Naive thymus-derived CD8-positive, alpha-beta T cell (primary cell): ENCODE results near the gene PLK3. TPM values are rescaled to one million over a fixed set of nuclear protein-coding genes. Genes with fewer than 3 reads are reported as not detected.
A peak's percentile ranks its signal among the peaks of the same experiment; 100 is the strongest.

Experiments
- ATAC-seq, 2 donors: fragments of 150-1000 bp; cut with Tn5 transposase in 1 of 2; sonication (Bioruptor Pico), chemical (Tn5 transposase) in 1 of 2; 1 replicate in 1 of 2; 2 replicates in 1 of 2; pipeline ENCODE4 v1.10.0; 2021; ENCODE audit warnings: mild to moderate bottlenecking in 2 of 2, moderate library complexity in 2 of 2
- POLR2A ChIA-PET: fragments of 350-600 bp; sonication (Branson Sonifier 250); formaldehyde crosslinking; loops from one replicate; lab custom pipeline; 2021; ENCODE audit warnings: antibody characterized with exemption; lab: Charles Lee
- DNase-seq, 10 donors: peaks; one replicate each; pipeline versions ENCODE4 v3.0.0 to v3.0.0-alpha.2; 2020 to 2022
- H3K27ac Mint-ChIP-seq, 10 donors: one replicate each; pipeline ENCODE4 v1.8.0; 2020 to 2022; ENCODE audit warnings: mild to moderate bottlenecking in 10 of 10, mixed read lengths in 10 of 10, moderate library complexity in 4 of 10, inconsistent platforms in 1 of 10
- H3K27me3 Mint-ChIP-seq, 5 donors: one replicate each; pipeline ENCODE4 v1.8.0; 2021 to 2022; ENCODE audit warnings: mixed read lengths in 5 of 5
- H3K36me3 Mint-ChIP-seq, 3 donors: one replicate each; pipeline ENCODE4 v1.8.0; 2020 to 2022; ENCODE audit warnings: mixed read lengths in 3 of 3, mild to moderate bottlenecking in 2 of 3, inconsistent platforms in 1 of 3
- H3K4me1 Mint-ChIP-seq, 4 donors: one replicate each; pipeline ENCODE4 v1.8.0; 2021 to 2022; ENCODE audit warnings: mixed read lengths in 4 of 4
- H3K4me3 Mint-ChIP-seq, 10 donors: one replicate each; pipeline ENCODE4 v1.8.0; 2020 to 2022; ENCODE audit warnings: mild to moderate bottlenecking in 10 of 10, mixed read lengths in 10 of 10, moderate library complexity in 6 of 10, inconsistent platforms in 1 of 10
- H3K9me3 Mint-ChIP-seq, 9 donors: one replicate each; pipeline ENCODE4 v1.8.0; 2020 to 2022; ENCODE audit warnings: mixed read lengths in 9 of 9, mild to moderate bottlenecking in 3 of 9, inconsistent platforms in 1 of 9, moderate library complexity in 1 of 9
- polyA plus RNA-seq, 3 donors: library from polyadenylated mRNA; unstranded; fragments of 300-500 nt; fragmentation: Illumina TruSeq; gene quantifications; one replicate each; pipeline ENCODE4 v1.2.3, GENCODE V29; 2021
- total RNA-seq, 8 experiments: library from RNA in 2 of 8; stranded (reverse) in 2 of 8; gene quantifications; one replicate each; pipeline ENCODE4 v1.2.3 and lab custom pipeline; 2021 to 2026

The PLK3 gene
- total and polyA plus RNA-seq, 5 experiments from 2014 or later = 14.3 to 140 (median 36.0) TPM

- no peaks in the 10 kb centered on the region for H3K27me3 Mint-ChIP-seq
Measured at GRCh38 chr1:44854970-44855369, 54.8 kb downstream of the PLK3 start.

More at GRCh38 chr1:44854970-44855369, 54.8 kb downstream of the PLK3 start:
- no peak overlapping the region for H3K4me3 Mint-ChIP-seq
- H3K36me3 Mint-ChIP-seq = peaks cover 3 to 62% (median 10%) of the 10 kb centered on the region in 3 donors
- DNase-seq (no peak), ATAC-seq (no peak)
- no peaks in the 10 kb centered on the region for H3K9me3 Mint-ChIP-seq
- POLR2A ChIA-PET = no interaction called here
- H3K27ac Mint-ChIP-seq = peak overlapping the region in 1 of 10 donors; percentile 43
- peaks cover 0 to 6% (median under 1%) of the 10 kb centered on the region in 4 donors for H3K4me1 Mint-ChIP-seq

Other genes with a start within 250 kb of the PLK3 start
- gene TMEM53, start 125.9 kb upstream of the PLK3 start, total RNA-seq = 1 to 10 TPM; 1.0 to 2.1 TPM
- 1 to 10 TPM; 4.6 to 5.9 (median 5.5) TPM for gene TMEM53, start 125.9 kb upstream of the PLK3 start, polyA plus RNA-seq
- 10 to 100 TPM; 70.4 to 79.0 TPM for gene ARMH1, start 125.7 kb upstream of the PLK3 start, total RNA-seq
- 10 to 100 TPM; 46.2 to 75.6 (median 53.2) TPM for gene ARMH1, start 125.7 kb upstream of the PLK3 start, polyA plus RNA-seq
- not detected for gene RNU5D-1, start 69.2 kb upstream of the PLK3 start, total RNA-seq
- gene RNU5D-1, start 69.2 kb upstream of the PLK3 start, polyA plus RNA-seq = not detected
- gene KIF2C, start 60.5 kb upstream of the PLK3 start, total RNA-seq = under 1 TPM; 0.41 to 0.91 TPM
- under 1 TPM; 0.40 to 0.61 (median 0.40) TPM for gene KIF2C, start 60.5 kb upstream of the PLK3 start, polyA plus RNA-seq
- 1,000 to 10,000 TPM; 2,208 to 2,330 TPM for gene RPS8, start 24.8 kb upstream of the PLK3 start, total RNA-seq
- gene RPS8, start 24.8 kb upstream of the PLK3 start, polyA plus RNA-seq = 1,000 to 10,000 TPM; 1,336 to 1,571 (median 1,431) TPM
- 1 to 10 TPM; 1.6 to 2.2 TPM for gene BEST4, start 12.2 kb upstream of the PLK3 start, total RNA-seq
- gene BEST4, start 12.2 kb upstream of the PLK3 start, polyA plus RNA-seq = under 1 TPM in 2 of 3 donors, not detected in 1; 0.29 to 0.32 TPM
- gene DYNLT4, start 7.0 kb downstream of the PLK3 start, total RNA-seq = 1 to 10 TPM; 1.2 to 2.1 TPM
- under 1 TPM in 2 of 3 donors, not detected in 1; 0.24 to 0.86 TPM for gene DYNLT4, start 7.0 kb downstream of the PLK3 start, polyA plus RNA-seq
- 1 to 10 TPM; 6.5 to 8.8 TPM for gene BTBD19, start 8.1 kb downstream of the PLK3 start, total RNA-seq
- under 1 TPM; 0.16 to 0.47 (median 0.44) TPM for gene BTBD19, start 8.1 kb downstream of the PLK3 start, polyA plus RNA-seq
- gene PTCH2, start 42.9 kb downstream of the PLK3 start, total RNA-seq = 1 to 10 TPM; 1.6 to 2.0 TPM
- gene PTCH2, start 42.9 kb downstream of the PLK3 start, polyA plus RNA-seq = not detected
- 10 to 100 TPM; 16.0 to 16.5 TPM for gene EIF2B3, start 186.2 kb downstream of the PLK3 start, total RNA-seq
- 10 to 100 TPM; 22.1 to 27.9 (median 22.5) TPM for gene EIF2B3, start 186.2 kb downstream of the PLK3 start, polyA plus RNA-seq
- gene HECTD3, start 210.9 kb downstream of the PLK3 start, total RNA-seq = 10 to 100 TPM; 47.2 to 49.3 TPM
- 10 to 100 TPM in 2 of 3 donors, 1 to 10 TPM in 1; 7.2 to 17.8 (median 15.6) TPM for gene HECTD3, start 210.9 kb downstream of the PLK3 start, polyA plus RNA-seq
- gene UROD, start 211.9 kb downstream of the PLK3 start, total RNA-seq = 10 to 100 TPM; 74.9 to 78.8 TPM
- 10 to 100 TPM; 71.6 to 80.9 (median 74.9) TPM for gene UROD, start 211.9 kb downstream of the PLK3 start, polyA plus RNA-seq